ENCODE results near the gene PROP1.
"Not testable (repeated sequence)": the region's sequence is repeated elsewhere in the genome, so short reads cannot be mapped to it uniquely, and the experiment has no call there.

The PROP1 gene

DNA sequence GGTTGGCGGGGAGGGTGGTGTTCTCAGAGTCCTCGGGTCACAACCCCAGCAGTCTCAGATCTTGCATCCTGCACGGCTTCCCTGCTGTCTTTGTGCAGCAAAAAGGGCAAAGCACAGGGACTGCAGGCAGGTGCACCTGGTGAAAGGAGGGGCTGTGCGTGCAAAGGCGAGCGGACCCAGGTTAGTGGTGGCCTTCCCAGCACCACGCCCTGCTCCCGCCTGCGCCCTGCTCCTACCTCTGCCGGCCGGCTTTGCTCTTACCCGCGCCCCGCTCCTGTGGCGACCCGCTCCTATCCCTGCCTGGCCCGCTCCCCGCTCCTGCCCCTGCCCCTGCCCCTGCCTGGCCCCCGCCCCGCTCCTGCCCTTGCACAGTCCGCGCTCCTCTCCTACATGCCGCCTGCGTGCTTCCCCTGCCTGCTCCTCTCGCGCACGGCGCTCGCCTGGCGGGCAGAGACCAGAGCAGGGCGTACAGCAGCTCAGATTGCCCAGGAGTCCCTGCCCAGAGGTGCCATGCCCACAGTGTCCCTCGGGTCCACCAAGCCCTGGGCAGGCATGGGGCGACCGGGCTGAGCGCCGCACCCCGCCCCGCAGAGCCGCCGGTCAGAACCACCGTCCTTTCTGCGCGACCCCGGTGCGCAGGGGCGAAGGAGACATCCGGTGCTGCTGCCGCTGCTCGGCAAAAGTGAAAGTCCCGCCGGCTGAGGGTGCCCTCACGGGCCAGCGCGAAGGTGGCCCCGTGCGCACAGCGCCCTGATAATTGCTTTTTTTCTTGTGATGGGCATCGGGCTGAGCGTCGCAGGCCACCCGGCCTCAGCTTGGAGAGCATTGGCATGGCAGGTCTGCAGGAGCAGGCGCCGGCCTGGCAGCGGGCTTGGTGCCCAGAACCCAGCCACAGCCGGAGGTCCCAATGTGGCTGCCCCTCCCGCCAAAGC is 52.0 kb downstream of the PROP1 start:
- not testable (repeated sequence) for DNase-seq

DNA sequence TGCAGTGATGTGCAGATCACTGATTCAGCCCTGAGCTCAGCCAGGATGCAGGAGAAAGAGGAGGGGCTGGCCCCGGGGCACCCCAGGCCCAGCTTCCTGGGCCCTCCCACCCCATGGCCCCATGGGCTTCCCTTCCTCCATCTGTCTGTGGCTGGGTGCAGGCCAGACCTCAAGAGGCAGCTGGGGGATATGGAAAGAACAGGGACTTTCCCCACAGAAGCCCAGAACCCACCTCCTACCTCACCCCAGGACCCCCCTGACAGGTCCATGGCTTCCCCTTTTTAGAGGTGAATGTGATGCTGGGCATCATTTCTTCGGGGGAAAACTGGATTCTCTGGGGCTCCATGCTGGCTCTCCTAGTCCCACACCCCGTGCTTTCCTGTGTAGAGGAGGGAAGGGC is 53.1 kb downstream of the PROP1 start:
- not testable (repeated sequence) for DNase-seq

All from T1000 (cell line).